ENCODE data around the gene WDR59.

DNA sequence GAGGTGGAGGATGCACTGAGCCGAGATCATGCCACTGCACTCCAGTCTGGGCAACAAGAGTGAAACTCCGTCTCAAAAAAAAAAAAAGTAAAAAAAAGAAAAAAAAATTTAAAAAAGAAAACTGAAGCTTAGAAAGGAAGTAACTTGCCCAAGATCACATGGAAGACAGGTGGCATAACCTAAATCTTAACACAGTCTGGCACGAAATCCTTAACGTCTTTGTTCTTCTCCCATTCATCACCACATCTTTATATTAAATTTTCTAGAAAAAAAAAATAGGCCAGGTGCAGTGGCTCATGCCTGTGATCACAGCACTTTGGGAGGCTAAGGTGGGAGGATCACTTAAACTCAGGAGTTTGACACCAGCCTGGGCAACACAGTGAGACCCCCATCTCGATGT is 9.3 kb downstream of the WDR59 start:
- TF ChIP-seq, protein P1, sequence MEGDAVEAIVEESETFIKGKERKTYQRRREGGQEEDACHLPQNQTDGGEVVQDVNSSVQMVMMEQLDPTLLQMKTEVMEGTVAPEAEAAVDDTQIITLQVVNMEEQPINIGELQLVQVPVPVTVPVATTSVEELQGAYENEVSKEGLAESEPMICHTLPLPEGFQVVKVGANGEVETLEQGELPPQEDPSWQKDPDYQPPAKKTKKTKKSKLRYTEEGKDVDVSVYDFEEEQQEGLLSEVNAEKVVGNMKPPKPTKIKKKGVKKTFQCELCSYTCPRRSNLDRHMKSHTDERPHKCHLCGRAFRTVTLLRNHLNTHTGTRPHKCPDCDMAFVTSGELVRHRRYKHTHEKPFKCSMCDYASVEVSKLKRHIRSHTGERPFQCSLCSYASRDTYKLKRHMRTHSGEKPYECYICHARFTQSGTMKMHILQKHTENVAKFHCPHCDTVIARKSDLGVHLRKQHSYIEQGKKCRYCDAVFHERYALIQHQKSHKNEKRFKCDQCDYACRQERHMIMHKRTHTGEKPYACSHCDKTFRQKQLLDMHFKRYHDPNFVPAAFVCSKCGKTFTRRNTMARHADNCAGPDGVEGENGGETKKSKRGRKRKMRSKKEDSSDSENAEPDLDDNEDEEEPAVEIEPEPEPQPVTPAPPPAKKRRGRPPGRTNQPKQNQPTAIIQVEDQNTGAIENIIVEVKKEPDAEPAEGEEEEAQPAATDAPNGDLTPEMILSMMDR (IDR thresholded peaks at IDR 0.05; ENCODE audit: extremely low read depth in 1 of 2, insufficient read depth in 1 of 2, low read depth in 1 of 2, low read length in 2 of 2), result no peak
- TF ChIP-seq EZH2 (IDR thresholded peaks at IDR 0.05; ENCODE audit: borderline replicate concordance, low read depth, low read length, severe bottlenecking) (no peak), MYC (IDR thresholded peaks at IDR 0.05; ENCODE audit: low read depth, low read length) (no peak)
